ENCODE data around the gene RAB30. TPM values are rescaled to one million over a fixed set of nuclear protein-coding genes. Genes with fewer than 3 reads are reported as not detected.

The RAB30 gene
- total RNA-seq, 2 experiments from 2014 or later, result 9.8 to 10.9 TPM

DNA sequence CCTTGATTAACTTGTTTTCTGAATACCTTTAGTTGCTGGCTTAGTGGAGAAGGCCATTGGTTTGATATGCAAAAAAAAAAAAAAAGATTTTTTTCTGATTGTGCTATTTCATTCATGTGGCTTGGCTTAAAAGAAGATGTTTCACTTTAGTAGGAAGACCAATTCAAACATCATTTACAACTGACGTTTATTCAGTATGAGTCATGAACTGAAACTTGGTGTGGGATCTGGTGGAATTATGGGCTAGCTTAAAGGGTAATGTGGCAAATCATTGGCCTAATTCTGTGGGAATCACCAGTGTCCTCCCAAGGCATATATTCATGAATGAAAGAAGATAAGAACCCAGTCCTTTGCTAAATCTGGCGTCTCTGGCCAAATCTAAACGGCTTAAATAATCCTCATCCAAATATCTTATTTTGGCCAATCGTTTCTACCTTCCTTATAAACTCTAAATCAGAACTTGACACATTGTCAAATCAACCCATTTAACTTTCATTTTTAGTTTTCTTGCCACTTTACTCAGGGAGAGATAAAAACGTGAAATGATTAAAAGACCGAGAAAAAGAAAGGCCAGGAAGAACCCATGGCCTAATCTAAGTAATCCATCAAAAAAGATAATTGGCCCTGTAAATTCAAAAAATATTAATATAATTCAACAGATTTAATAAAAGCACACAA, 93.1 kb downstream of the RAB30 start:
- ChIA-PET POLR2A (no interaction called here), CTCF (interaction anchor here (0.9 kb wide), 1 partner anchor 9 kb away, joined by 4 read pairs; no protein-coding TSS in a partner anchor)
- Mint-ChIP-seq H3K27ac (peak overlapping the region; percentile 59), H3K4me1 (ENCODE audit: low read depth) (peaks cover 46% of the 10 kb centered on the region), H3K4me3 (peak overlapping the region; percentile 4), H3K9me3 (no peaks in the 10 kb centered on the region), H3K27me3 (no peaks in the 10 kb centered on the region), H3K36me3 (ENCODE audit: low read depth) (peaks cover 17% of the 10 kb centered on the region)
- intact Hi-C loops (cut with micrococcal nuclease), result no loop called here
- ATAC-seq (peak; percentile 81), DNase-seq (peak; percentile 31)
- TF ChIP-seq, protein P1, sequence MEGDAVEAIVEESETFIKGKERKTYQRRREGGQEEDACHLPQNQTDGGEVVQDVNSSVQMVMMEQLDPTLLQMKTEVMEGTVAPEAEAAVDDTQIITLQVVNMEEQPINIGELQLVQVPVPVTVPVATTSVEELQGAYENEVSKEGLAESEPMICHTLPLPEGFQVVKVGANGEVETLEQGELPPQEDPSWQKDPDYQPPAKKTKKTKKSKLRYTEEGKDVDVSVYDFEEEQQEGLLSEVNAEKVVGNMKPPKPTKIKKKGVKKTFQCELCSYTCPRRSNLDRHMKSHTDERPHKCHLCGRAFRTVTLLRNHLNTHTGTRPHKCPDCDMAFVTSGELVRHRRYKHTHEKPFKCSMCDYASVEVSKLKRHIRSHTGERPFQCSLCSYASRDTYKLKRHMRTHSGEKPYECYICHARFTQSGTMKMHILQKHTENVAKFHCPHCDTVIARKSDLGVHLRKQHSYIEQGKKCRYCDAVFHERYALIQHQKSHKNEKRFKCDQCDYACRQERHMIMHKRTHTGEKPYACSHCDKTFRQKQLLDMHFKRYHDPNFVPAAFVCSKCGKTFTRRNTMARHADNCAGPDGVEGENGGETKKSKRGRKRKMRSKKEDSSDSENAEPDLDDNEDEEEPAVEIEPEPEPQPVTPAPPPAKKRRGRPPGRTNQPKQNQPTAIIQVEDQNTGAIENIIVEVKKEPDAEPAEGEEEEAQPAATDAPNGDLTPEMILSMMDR (IDR thresholded peaks at IDR 0.05), result no peak

DNA sequence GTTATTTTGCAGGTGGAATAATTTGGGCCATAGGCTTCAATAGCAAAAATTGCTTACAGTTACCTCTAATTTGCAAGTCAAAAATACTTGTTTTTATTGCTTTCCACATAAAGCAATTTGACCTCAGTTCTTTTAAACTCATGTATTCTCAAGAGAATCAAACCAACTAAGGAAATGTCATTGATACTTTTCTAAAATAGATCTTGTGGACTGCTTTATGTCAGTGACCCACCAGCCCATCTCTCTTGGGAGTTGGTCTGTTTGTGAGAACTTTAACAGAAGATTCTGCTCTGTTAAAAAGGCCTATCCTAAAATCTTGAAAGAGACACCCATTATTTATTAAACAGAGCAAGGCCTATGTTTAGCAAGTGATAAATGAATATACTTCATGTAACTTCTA, 94.9 kb downstream of the RAB30 start:
- DNase-seq (no peak), ATAC-seq (no peak)
- CTCF ChIA-PET, result no interaction called here
- TF ChIP-seq, protein P1 (IDR thresholded peaks at IDR 0.05), result no peak
- no peaks in the 10 kb centered on the region for H3K27me3 Mint-ChIP-seq
- H3K4me1 Mint-ChIP-seq (ENCODE audit: low read depth), result peaks cover 57% of the 10 kb centered on the region
- no peak overlapping the region for H3K4me3 Mint-ChIP-seq
- intact Hi-C loops (cut with micrococcal nuclease), result loop anchor here (2.0 kb wide), 1 partner anchor 16 kb away; no protein-coding TSS in a partner anchor
- H3K27ac Mint-ChIP-seq, result no peak overlapping the region
- POLR2A ChIA-PET, result no interaction called here
- no peaks in the 10 kb centered on the region for H3K9me3 Mint-ChIP-seq
- H3K36me3 Mint-ChIP-seq (ENCODE audit: low read depth), result peaks cover 11% of the 10 kb centered on the region

DNA sequence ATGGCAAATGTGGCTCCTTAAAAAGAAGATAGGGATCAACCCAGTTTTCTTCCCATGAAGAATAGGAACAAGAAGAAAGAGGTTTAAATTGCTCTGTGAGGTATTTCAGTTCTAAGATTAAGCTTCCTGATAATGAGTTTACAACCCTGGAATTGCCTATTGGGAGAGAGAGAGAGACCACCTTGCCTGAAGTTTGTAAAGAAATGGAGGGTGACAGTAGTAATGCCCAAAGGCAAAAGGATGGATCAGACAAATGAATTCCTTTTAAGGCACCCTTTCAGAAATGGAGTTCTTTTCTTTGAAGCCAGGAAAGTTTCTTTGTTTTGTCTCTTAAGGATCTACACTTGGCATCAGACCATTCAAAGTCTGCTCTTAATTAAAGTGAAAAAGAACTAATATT, 95.8 kb downstream of the RAB30 start:
- Mint-ChIP-seq H3K27ac (no peak overlapping the region), H3K4me1 (ENCODE audit: low read depth) (peaks cover 62% of the 10 kb centered on the region), H3K36me3 (ENCODE audit: low read depth) (peaks cover 7% of the 10 kb centered on the region), H3K4me3 (no peak overlapping the region), H3K9me3 (no peaks in the 10 kb centered on the region), H3K27me3 (no peaks in the 10 kb centered on the region)
- ChIA-PET CTCF (interaction anchor here (1.6 kb wide), 1 partner anchor 14 kb away, joined by 5 read pairs; no protein-coding TSS in a partner anchor), POLR2A (interaction anchor here (0.6 kb wide), 1 partner anchor 71 kb away, joined by 3 read pairs; no protein-coding TSS in a partner anchor)
- intact Hi-C loops (cut with micrococcal nuclease), result loop anchor here (2.0 kb wide), 1 partner anchor 15 kb away; no protein-coding TSS in a partner anchor
- no peak for DNase-seq
- TF ChIP-seq, protein P1 (IDR thresholded peaks at IDR 0.05), result no peak
- no peak for ATAC-seq

DNA sequence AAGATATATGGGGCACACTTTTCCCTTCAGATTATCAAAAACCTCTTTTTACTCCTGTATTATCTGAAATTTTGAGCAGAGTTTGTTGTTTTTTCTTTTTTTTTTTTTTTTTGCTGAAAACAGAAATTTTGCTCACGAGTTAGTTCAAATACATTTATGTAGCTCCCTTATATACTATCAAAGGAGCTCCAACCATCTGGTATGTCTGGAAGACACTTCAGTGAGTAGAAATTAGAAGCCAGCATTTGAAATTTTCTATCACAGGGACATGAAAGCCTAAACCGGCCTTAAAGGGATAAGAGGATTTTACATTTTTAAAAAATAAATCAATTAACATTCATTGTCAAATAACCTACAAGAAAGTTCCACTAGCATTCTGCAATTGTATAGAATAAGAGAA, 96.8 kb downstream of the RAB30 start:
- no peak for ATAC-seq
- ChIA-PET CTCF (interaction anchor here (1.6 to 1.9 kb wide), 2 partner anchors 13 to 21 kb away, joined by 5 read pairs; no protein-coding TSS in a partner anchor), POLR2A (no interaction called here)
- intact Hi-C loops (cut with micrococcal nuclease), result no loop called here
- Mint-ChIP-seq H3K9me3 (no peaks in the 10 kb centered on the region), H3K36me3 (ENCODE audit: low read depth) (peaks cover 3% of the 10 kb centered on the region), H3K4me1 (ENCODE audit: low read depth) (peaks cover 57% of the 10 kb centered on the region), H3K4me3 (no peak overlapping the region), H3K27me3 (no peaks in the 10 kb centered on the region), H3K27ac (no peak overlapping the region)
- TF ChIP-seq, protein P1 (IDR thresholded peaks at IDR 0.05), result no peak
- DNase-seq, result no peak

DNA sequence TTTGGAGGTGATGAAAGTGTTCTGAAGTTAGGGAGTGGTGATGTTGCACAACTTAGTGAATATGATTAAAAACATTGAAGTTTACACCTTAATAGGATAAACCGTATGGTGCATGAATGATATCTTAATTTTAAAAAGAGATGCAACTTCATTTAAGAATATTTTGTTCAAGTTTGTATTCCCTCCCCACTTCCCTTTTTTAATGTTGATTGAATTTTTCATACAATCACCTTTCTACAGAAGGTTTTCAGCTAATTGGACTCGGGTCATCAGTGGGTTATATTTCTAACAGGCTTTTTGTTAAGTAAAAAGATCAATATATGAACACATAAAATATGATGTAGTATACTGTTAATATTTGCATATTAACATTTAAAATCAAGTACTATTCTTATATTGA, 97.6 kb downstream of the RAB30 start:
- TF ChIP-seq, protein P1 (IDR thresholded peaks at IDR 0.05), result no peak
- POLR2A ChIA-PET, result no interaction called here
- DNase-seq (no peak), ATAC-seq (no peak)
- Mint-ChIP-seq H3K9me3 (no peaks in the 10 kb centered on the region), H3K27me3 (no peaks in the 10 kb centered on the region), H3K36me3 (ENCODE audit: low read depth) (peaks cover 3% of the 10 kb centered on the region), H3K27ac (no peak overlapping the region), H3K4me1 (ENCODE audit: low read depth) (peaks cover 58% of the 10 kb centered on the region), H3K4me3 (no peak overlapping the region)
- CTCF ChIA-PET, result interaction anchor here (1.6 to 1.9 kb wide), 2 partner anchors 12 to 22 kb away, joined by 5 read pairs; no protein-coding TSS in a partner anchor
- intact Hi-C loops (cut with micrococcal nuclease), result no loop called here

Measured in activated CD8-positive, alpha-beta T cell treated with anti-CD3 and anti-CD28 coated beads for 36 hours (primary cell).